ENCODE measurements around the gene MEGF11. TPM values are rescaled to one million over a fixed set of nuclear protein-coding genes. Genes with fewer than 3 reads are reported as not detected.

Gene MEGF11
- polyA plus RNA-seq, 3 donors: not detected

DNA sequence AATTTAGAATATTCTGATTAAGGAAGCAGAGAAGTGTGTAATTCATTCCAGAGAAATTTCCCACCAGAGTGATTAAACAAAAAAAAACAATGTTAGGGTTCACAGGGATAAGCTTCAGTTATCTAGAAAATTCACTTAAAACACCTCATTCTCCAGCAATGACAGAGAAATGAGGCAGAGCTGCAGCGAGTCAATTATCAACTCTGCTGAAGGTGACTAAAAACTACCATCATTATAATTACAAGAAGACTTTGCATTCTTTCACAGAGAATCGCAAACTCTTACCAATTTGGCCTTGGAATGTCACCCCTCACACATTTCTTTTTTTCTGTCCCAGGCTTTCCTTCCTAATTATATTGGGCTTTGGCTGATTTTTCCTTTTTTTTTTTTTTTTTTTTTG, 267.1 kb downstream of the MEGF11 start:
- Histone ChIP-seq H3K9ac (ENCODE audit: insufficient read depth, low read length, poor library complexity, severe bottlenecking) (no peak overlapping the region), H3K9me3 (replicated peaks in 1 of 2; ENCODE audit: control insufficient read depth in 1 of 2, insufficient read depth in 1 of 2, low read length in 2 of 2) (peaks cover 0 to 12% of the 10 kb centered on the region in 2 donors), H4K20me1 (ENCODE audit: insufficient read depth, low read length) (no peaks in the 10 kb centered on the region), H3K4me1 (ENCODE audit: control insufficient read depth in 1 of 2, insufficient read depth in 2 of 2, low read length in 2 of 2) (no peaks in the 10 kb centered on the region), H3K4me2 (replicated peaks; ENCODE audit: extremely low read depth, low read length, poor library complexity, severe bottlenecking) (no peak overlapping the region), H2AFZ (ENCODE audit: insufficient read depth, low read depth, low read length, poor library complexity, severe bottlenecking) (no peak overlapping the region), H3K27me3 (ENCODE audit: control insufficient read depth in 2 of 2, insufficient read depth in 2 of 2, low read length in 2 of 2) (peaks cover 20 to 34% of the 10 kb centered on the region in 2 donors), H3K79me2 (ENCODE audit: insufficient read depth, low read length) (no peaks in the 10 kb centered on the region), H3K36me3 (replicated peaks in 1 of 2; ENCODE audit: control insufficient read depth in 1 of 2, insufficient read depth in 2 of 2, low read length in 2 of 2) (no peaks in the 10 kb centered on the region), H3K27ac (ENCODE audit: low read depth in 1 of 2, low read length in 2 of 2) (no peak overlapping the region), H3K4me3 (replicated peaks in 1 of 3; ENCODE audit: low read depth in 2 of 3, low read length in 3 of 3) (no peak overlapping the region)
- TF ChIP-seq CTCF (IDR thresholded peaks at IDR 0.05): no peak
- H3K27me3 Mint-ChIP-seq (ENCODE audit: low read depth in 3 of 3): peaks cover 35 to 62% (median 44%) of the 10 kb centered on the region in 3 donors
- intact Hi-C loops (cut with micrococcal nuclease): no loop called here
- no peak for DNase-seq
- no peak overlapping the region for H3K27ac Mint-ChIP-seq
- no peak overlapping the region for H3K4me3 Mint-ChIP-seq
- H3K4me1 Mint-ChIP-seq: peaks cover 5% of the 10 kb centered on the region
- no peaks in the 10 kb centered on the region for H3K36me3 Mint-ChIP-seq
- WGBS (ENCODE audit: insufficient coverage): 33% methylated on average over 1 of the region's 2 CpGs
- H3K9me3 Mint-ChIP-seq: peaks cover 0 to 4% (median 0%) of the 10 kb centered on the region in 7 donors

DNA sequence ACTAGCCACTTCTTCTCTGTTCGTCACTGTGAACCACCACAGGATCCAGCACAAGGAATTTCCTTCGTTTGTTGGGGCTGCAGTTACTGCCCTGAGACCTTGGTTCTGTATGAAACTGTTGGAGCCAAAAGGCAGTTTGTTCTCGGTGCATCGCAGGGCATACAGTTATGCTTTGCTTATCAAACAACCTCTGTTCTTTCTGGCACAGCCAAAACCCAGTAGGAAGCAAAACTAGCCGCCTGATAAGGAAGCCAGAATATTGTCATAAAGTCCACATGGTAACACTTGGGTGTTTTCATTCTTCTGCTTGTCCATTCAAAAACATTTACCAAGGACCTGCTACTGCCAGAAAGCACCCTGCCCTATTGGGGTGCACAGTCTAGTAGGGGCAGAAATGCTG, 268.2 kb downstream of the MEGF11 start:
- no peak overlapping the region for H3K27ac ChIP-seq (ENCODE audit: low read depth in 1 of 2, low read length in 2 of 2)
- Mint-ChIP-seq H3K27ac (no peak overlapping the region), H3K36me3 (no peaks in the 10 kb centered on the region), H3K4me3 (no peak overlapping the region), H3K4me1 (peaks cover 5% of the 10 kb centered on the region), H3K9me3 (peaks cover 0 to 4% (median 0%) of the 10 kb centered on the region in 7 donors), H3K27me3 (ENCODE audit: low read depth in 3 of 3) (peaks cover 41 to 68% (median 50%) of the 10 kb centered on the region in 3 donors)
- H3K36me3 ChIP-seq (replicated peaks in 1 of 2; ENCODE audit: control insufficient read depth in 1 of 2, insufficient read depth in 2 of 2, low read length in 2 of 2): no peaks in the 10 kb centered on the region
- peaks cover 24 to 38% of the 10 kb centered on the region in 2 donors for H3K27me3 ChIP-seq (ENCODE audit: control insufficient read depth in 2 of 2, insufficient read depth in 2 of 2, low read length in 2 of 2)
- H2AFZ ChIP-seq (ENCODE audit: insufficient read depth, low read depth, low read length, poor library complexity, severe bottlenecking): no peak overlapping the region
- intact Hi-C loops (cut with micrococcal nuclease): no loop called here
- no peak overlapping the region for H3K9ac ChIP-seq (ENCODE audit: insufficient read depth, low read length, poor library complexity, severe bottlenecking)
- no peaks in the 10 kb centered on the region for H4K20me1 ChIP-seq (ENCODE audit: insufficient read depth, low read length)
- no peaks in the 10 kb centered on the region for H3K4me1 ChIP-seq (ENCODE audit: control insufficient read depth in 1 of 2, insufficient read depth in 2 of 2, low read length in 2 of 2)
- WGBS (ENCODE audit: insufficient coverage): 76% methylated on average over 5 of the region's 5 CpGs
- peaks cover 0 to 12% of the 10 kb centered on the region in 2 donors for H3K9me3 ChIP-seq (replicated peaks in 1 of 2; ENCODE audit: control insufficient read depth in 1 of 2, insufficient read depth in 1 of 2, low read length in 2 of 2)
- H3K4me2 ChIP-seq (replicated peaks; ENCODE audit: extremely low read depth, low read length, poor library complexity, severe bottlenecking): no peak overlapping the region
- no peaks in the 10 kb centered on the region for H3K79me2 ChIP-seq (ENCODE audit: insufficient read depth, low read length)
- TF ChIP-seq CTCF (IDR thresholded peaks at IDR 0.05): no peak
- H3K4me3 ChIP-seq (replicated peaks in 1 of 3; ENCODE audit: low read depth in 2 of 3, low read length in 3 of 3): no peak overlapping the region
- no peak for DNase-seq
